Karpas-422 (cell line): Measurements from ENCODE around the gene POT1. TPM values are rescaled to one million over a fixed set of nuclear protein-coding genes. Genes with fewer than 3 reads are reported as not detected.

Source experiments
- DNase-seq: peaks from one replicate; pipeline ENCODE4 v3.0.0-alpha.2; 2015
- H2AFZ ChIP-seq: fragments of 200-600 bp; sonication (generic); 2 replicates; pipeline ENCODE4 v1.6.1; 2014; ENCODE audit warnings: antibody characterized with exemption, low read length, mixed read lengths
- H3K27ac ChIP-seq: fragments of 200-600 bp; sonication (generic); 2 replicates; pipeline ENCODE4 v1.5.1; 2014; ENCODE audit warnings: mild to moderate bottlenecking, low read length, moderate library complexity
- H3K27me3 ChIP-seq: fragments of 200-600 bp; sonication (generic); 2 replicates; pipeline ENCODE4 v1.6.1; 2014; ENCODE audit warnings: low read length, mixed read lengths
- H3K36me3 ChIP-seq: fragments of 200-600 bp; sonication (generic); 2 replicates; pipeline ENCODE4 v1.6.1; 2014; ENCODE audit warnings: low read length, mixed read lengths; ENCODE audit not compliant: insufficient read depth
- H3K4me1 ChIP-seq: fragments of 200-600 bp; sonication (generic); 2 replicates; pipeline ENCODE4 v1.6.1; 2014; ENCODE audit warnings: mild to moderate bottlenecking, low read length, mixed read lengths
- H3K4me2 ChIP-seq: fragments of 200-600 bp; sonication (generic); 2 replicates; pipeline ENCODE4 v1.6.1; 2014; ENCODE audit warnings: low read length, low read depth, mild to moderate bottlenecking; ENCODE audit not compliant: poor library complexity, severe bottlenecking
- H3K4me3 ChIP-seq: fragments of 200-600 bp; sonication (generic); 2 replicates; pipeline ENCODE4 v1.5.1; 2014; ENCODE audit warnings: mild to moderate bottlenecking, antibody characterized with exemption, low read length, mixed read lengths
- H3K79me2 ChIP-seq: fragments of 200-600 bp; sonication (generic); 2 replicates; pipeline ENCODE4 v1.6.1; 2014; ENCODE audit warnings: mild to moderate bottlenecking, low read length, mixed read lengths
- H3K9ac ChIP-seq: fragments of 200-600 bp; sonication (generic); 2 replicates; pipeline ENCODE4 v1.6.0; 2014; ENCODE audit warnings: low read length
- H3K9me2 ChIP-seq: fragments of 200-600 bp; sonication (generic), shearing (Covaris generic); replicated peaks from 2 replicates; pipeline ENCODE4 v1.6.0; 2014; ENCODE audit warnings: mild to moderate bottlenecking, low read length, moderate library complexity; ENCODE audit not compliant: insufficient read depth
- H3K9me3 ChIP-seq: fragments of 300-700, 200-600 bp; sonication (generic); 2 replicates; pipeline ENCODE4 v1.6.1; 2014; ENCODE audit warnings: low read length, mixed read lengths
- H4K20me1 ChIP-seq: fragments of 200-600 bp; sonication (generic); 2 replicates; pipeline ENCODE4 v1.6.1; 2014; ENCODE audit warnings: mild to moderate bottlenecking, antibody characterized with exemption, low read length, low read depth; ENCODE audit not compliant: insufficient read depth
- total RNA-seq: library from RNA; depleted of rRNA; stranded (reverse); fragments of >200 nt; shearing (Covaris generic); gene quantifications from 2 replicates; pipeline ENCODE4 v1.2.3, GENCODE V29; 2014; ENCODE audit warnings: low replicate concordance

Gene POT1
- total RNA-seq, 1 experiment from 2014 or later, result 125 TPM

DNA sequence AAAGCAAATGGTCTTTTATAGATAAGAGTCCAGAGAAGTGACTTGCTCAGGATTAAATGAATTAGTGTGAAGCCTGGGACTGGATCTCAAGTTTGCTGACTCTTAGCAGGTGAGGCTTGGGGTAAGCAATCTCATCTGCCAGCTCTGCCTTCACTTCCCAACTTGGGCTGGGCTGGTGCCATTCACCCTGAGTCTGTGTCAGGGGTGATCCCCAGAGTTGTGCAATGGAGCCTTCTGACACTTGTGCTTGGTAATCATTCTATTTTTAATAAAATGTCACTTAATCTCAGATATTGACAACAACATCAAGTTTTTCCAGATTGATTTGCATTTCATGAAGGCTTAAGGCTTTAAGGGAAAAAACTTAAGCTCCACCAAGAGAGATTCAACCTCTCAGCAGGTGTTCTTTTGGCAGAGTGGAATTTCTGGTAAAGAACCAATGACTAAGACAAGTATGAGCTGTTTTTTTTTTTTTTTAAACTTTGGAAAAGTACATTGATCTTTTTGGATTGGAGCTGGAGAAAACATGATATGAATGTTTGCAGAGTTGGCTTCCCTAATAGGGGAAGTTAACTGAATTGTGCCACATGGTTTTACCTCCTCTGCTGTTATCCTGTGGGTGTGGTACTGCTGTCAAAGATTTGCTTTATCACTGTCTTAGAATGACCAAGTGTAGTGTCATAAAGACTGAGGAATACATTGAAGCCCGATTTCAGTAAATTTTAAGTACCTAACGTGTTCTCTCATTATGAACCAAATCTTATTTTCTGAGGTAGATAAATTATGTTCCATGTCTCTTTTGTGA lies 115.4 kb downstream of the POT1 start:
- Histone ChIP-seq H3K9ac (no peak overlapping the region), H3K4me3 (no peak overlapping the region), H2AFZ (no peak overlapping the region), H3K4me2 (no peak overlapping the region), H3K9me2 (no peaks in the 10 kb centered on the region), H3K27me3 (no peaks in the 10 kb centered on the region), H3K36me3 (no peaks in the 10 kb centered on the region), H3K4me1 (no peaks in the 10 kb centered on the region), H3K79me2 (no peaks in the 10 kb centered on the region), H3K9me3 (no peaks in the 10 kb centered on the region), H4K20me1 (no peaks in the 10 kb centered on the region), H3K27ac (no peak overlapping the region)
- no peak for DNase-seq

DNA sequence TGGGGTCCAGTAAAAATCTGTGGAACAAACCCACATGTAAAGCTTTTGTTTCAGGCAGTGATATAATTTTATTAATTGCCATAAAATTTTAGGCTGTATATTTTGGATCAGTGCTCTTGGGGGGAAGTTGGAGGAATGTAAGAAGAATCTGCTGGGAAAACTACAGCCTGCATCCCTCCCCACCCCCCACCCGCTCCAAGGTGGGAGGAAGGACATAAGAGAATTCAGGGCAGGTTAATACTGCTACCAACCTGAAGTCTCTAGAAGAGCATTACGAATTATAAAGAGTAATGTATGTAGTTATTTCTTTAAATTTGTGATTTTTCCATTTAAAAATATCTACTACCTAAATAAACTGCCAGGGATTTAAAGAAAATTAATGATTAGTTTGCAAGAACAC lies 116.9 kb downstream of the POT1 start:
- Histone ChIP-seq H3K4me3 (no peak overlapping the region), H3K27me3 (no peaks in the 10 kb centered on the region), H3K9me3 (no peaks in the 10 kb centered on the region), H2AFZ (no peak overlapping the region), H3K4me1 (no peaks in the 10 kb centered on the region), H3K9me2 (no peaks in the 10 kb centered on the region), H4K20me1 (no peaks in the 10 kb centered on the region), H3K36me3 (no peaks in the 10 kb centered on the region), H3K4me2 (no peak overlapping the region), H3K27ac (no peak overlapping the region), H3K9ac (no peak overlapping the region), H3K79me2 (no peaks in the 10 kb centered on the region)
- DNase-seq, result no peak

DNA sequence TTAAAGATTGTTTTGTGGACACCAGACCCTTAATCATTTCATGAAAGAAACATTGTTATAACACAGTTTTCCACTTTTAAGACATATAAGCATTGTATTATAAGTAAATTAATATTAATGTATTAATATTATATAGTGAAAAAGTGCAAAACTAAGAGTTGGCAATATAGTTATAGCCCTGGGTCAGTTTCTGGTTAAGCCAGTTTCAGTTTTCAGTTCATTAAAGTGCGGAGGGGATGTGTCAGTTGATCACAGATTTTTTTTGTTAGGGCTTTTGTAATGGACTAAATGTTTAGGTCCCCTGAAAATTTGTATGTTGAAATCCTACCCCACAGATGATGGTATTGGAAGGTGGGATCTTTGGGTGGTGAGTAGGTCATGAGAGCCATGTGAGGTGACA lies 118.3 kb downstream of the POT1 start:
- Histone ChIP-seq H3K4me3 (no peak overlapping the region), H3K27me3 (no peaks in the 10 kb centered on the region), H3K9me3 (no peaks in the 10 kb centered on the region), H3K79me2 (no peaks in the 10 kb centered on the region), H3K27ac (no peak overlapping the region), H4K20me1 (no peaks in the 10 kb centered on the region), H3K36me3 (no peaks in the 10 kb centered on the region), H3K9ac (no peak overlapping the region), H3K9me2 (no peaks in the 10 kb centered on the region), H2AFZ (no peak overlapping the region), H3K4me2 (no peak overlapping the region), H3K4me1 (no peaks in the 10 kb centered on the region)
- no peak for DNase-seq

DNA sequence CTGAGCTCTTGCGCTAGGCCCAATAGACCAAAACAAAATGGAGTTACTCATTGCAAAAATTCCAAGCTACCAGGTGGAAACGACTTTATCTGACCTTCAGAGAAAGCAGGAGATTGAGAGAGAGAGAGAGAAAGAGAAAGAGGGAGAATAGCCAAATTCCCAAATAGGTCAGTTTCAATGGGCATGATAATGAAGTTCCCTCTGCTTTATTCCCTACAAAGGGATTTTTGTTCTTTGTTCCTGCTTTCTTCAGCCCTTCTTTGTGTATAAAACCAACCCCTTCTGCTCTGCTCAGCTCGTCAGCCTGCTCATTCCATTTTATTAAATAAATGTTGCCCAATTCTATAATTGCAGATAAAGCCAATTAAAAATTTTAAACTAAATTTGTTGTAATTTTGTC lies 119.0 kb downstream of the POT1 start:
- Histone ChIP-seq H3K27ac (no peak overlapping the region), H4K20me1 (no peaks in the 10 kb centered on the region), H3K79me2 (no peaks in the 10 kb centered on the region), H3K36me3 (no peaks in the 10 kb centered on the region), H2AFZ (no peak overlapping the region), H3K27me3 (no peaks in the 10 kb centered on the region), H3K4me1 (no peaks in the 10 kb centered on the region), H3K9ac (no peak overlapping the region), H3K9me2 (no peaks in the 10 kb centered on the region), H3K4me3 (no peak overlapping the region), H3K9me3 (no peaks in the 10 kb centered on the region), H3K4me2 (no peak overlapping the region)
- no peak for DNase-seq

DNA sequence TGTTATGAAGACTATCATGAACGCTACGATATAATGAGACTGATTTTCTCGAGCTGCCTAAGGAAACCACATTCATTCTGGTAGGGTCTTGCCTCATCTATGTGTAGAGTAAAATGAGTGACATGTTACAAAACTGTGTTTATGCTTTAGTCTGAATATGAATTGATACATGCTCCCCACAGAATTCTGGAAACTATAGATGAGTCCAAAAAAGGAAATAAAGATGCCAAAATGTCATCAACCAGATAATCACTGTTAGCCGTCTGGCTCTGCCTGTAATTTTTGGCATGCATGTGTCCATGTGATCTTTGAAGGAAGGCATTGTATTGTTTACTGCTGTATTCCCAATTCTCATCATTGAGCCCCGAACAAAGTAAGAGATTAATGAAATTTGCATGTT lies 121.4 kb downstream of the POT1 start:
- no peaks in the 10 kb centered on the region for H3K4me1 ChIP-seq
- no peak overlapping the region for H3K27ac ChIP-seq
- no peaks in the 10 kb centered on the region for H3K9me3 ChIP-seq
- no peaks in the 10 kb centered on the region for H4K20me1 ChIP-seq
- DNase-seq, result no peak
- H2AFZ ChIP-seq, result no peak overlapping the region
- H3K36me3 ChIP-seq, result no peaks in the 10 kb centered on the region
- H3K4me2 ChIP-seq, result no peak overlapping the region
- no peak overlapping the region for H3K9ac ChIP-seq
- no peaks in the 10 kb centered on the region for H3K27me3 ChIP-seq
- H3K4me3 ChIP-seq, result no peak overlapping the region
- H3K79me2 ChIP-seq, result no peaks in the 10 kb centered on the region
- H3K9me2 ChIP-seq, result no peaks in the 10 kb centered on the region

DNA sequence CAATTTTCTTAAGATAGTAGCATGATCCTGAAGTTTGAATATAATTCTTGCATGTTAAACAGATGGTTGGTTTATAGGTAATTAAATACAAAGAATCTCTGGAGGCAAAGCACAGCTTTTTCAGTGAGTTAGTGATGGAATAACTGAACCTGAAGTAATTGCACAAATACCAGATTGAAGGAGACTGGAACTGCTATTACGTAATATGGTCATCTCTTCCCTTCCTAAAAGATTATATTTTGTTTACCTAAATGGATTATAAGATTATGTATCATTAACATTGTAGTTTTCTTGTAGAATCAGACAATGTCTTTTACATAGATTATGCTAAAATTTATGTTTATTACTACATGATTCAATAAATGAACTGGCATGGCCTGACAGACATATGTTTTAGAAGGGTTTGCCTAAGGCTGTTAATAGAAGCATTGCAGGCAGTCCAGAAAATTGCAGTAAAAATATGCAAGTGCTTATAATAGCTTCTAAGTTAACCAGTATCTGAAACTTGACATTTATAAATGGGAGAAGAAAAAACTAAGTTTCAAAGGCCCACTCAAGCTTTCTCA lies 128.2 kb downstream of the POT1 start:
- Histone ChIP-seq H3K27me3 (no peaks in the 10 kb centered on the region), H4K20me1 (no peaks in the 10 kb centered on the region)
- no peak for DNase-seq

DNA sequence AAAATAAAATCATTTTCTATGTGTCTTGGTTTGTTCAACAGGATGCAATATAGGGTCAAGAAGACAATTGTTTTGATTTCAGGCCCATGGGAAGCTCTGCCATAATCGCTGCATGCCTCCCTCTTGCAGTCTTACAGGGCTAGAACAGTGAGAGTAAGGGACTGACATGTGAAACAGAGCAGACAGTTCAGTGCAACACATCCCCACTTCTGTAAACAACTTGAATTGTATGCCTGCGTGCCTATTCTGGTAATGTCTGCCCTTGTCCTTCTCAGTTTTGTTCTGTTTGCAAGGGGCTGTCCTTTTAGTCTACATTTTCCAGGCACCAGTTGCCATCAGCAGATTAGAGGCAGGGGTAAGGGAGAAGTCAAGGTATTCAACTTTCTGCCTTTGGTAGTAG lies 129.2 kb downstream of the POT1 start:
- Histone ChIP-seq H3K4me3 (no peak overlapping the region), H2AFZ (no peak overlapping the region), H3K79me2 (no peaks in the 10 kb centered on the region), H3K9ac (no peak overlapping the region), H3K4me1 (no peaks in the 10 kb centered on the region), H4K20me1 (no peaks in the 10 kb centered on the region), H3K4me2 (no peak overlapping the region), H3K27me3 (no peaks in the 10 kb centered on the region), H3K9me3 (no peaks in the 10 kb centered on the region), H3K36me3 (no peaks in the 10 kb centered on the region), H3K9me2 (no peaks in the 10 kb centered on the region), H3K27ac (no peak overlapping the region)
- DNase-seq, result no peak

More for the DNA sequence above, 128.2 kb downstream of the POT1 start:
- no peaks in the 10 kb centered on the region for H3K4me1 ChIP-seq
- no peak overlapping the region for H3K9ac ChIP-seq
- H2AFZ ChIP-seq, result no peak overlapping the region
- H3K9me2 ChIP-seq, result no peaks in the 10 kb centered on the region
- no peaks in the 10 kb centered on the region for H3K36me3 ChIP-seq
- no peaks in the 10 kb centered on the region for H3K79me2 ChIP-seq
- no peaks in the 10 kb centered on the region for H3K9me3 ChIP-seq
- H3K27ac ChIP-seq, result no peak overlapping the region
- no peak overlapping the region for H3K4me2 ChIP-seq
- H3K4me3 ChIP-seq, result no peak overlapping the region

DNA sequence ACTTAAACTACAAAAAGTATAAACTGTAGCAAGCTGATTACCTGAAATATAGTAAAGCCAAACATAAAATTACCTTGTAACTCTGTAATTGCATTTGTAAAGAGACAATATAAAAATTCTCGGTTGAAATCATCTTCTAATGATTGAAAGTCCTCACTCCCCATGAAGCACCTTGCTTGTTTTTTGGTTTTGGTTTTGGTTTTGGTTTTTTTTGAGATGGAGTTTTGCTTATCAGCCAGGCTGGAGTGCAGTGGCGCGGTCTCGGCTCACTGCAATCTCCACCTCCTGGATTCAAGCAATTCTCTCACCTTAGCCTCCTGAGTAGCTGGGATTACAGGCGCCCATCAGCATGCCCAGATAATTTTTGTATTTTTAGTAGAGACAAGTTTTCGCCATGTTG lies 130.2 kb downstream of the POT1 start:
- no peaks in the 10 kb centered on the region for H3K36me3 ChIP-seq
- H3K27ac ChIP-seq, result no peak overlapping the region
- H3K4me2 ChIP-seq, result no peak overlapping the region
- no peak for DNase-seq
- H3K27me3 ChIP-seq, result no peaks in the 10 kb centered on the region
- no peaks in the 10 kb centered on the region for H3K9me2 ChIP-seq
- no peaks in the 10 kb centered on the region for H3K4me1 ChIP-seq
- H3K9me3 ChIP-seq, result no peaks in the 10 kb centered on the region
- H3K4me3 ChIP-seq, result no peak overlapping the region
- no peak overlapping the region for H2AFZ ChIP-seq
- no peak overlapping the region for H3K9ac ChIP-seq
- no peaks in the 10 kb centered on the region for H4K20me1 ChIP-seq
- no peaks in the 10 kb centered on the region for H3K79me2 ChIP-seq
